ENCODE results near the gene ADRB1.

Gene ADRB1

DNA sequence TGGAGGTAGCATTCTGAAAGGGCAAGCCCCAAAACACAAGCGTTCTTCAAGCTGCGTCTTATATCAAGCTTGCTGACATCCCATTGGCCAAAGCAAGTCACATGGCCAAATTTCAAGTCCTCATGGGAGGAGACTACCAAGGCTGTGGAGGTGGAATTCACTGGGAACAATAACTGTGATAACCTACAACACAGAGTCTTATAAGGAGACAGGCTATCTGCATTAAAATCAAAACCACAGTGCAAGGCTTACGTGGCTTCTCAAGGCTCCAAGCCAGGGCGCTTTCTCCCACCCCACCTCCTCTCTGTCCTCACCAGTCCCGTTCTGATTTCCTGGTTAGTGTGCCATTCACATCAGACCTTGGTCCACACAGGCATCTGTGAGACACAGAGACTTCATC, 39.4 kb downstream of the ADRB1 start:
- Histone ChIP-seq H3K4me3 (no peak overlapping the region), H3K27ac (no peak overlapping the region)
- no peak for DNase-seq (ENCODE audit: low spot score)
- TF ChIP-seq CTCF (IDR thresholded peaks at IDR 0.05) = no peak

- no peak for DNase-seq (ENCODE audit: low spot score)
- Histone ChIP-seq H3K4me3 (no peak overlapping the region), H3K27ac (no peak overlapping the region)
- TF ChIP-seq CTCF (IDR thresholded peaks at IDR 0.05) = no peak
Observed at GRCh38 chr10:114084215-114084614, 40.5 kb downstream of the ADRB1 start.

DNA sequence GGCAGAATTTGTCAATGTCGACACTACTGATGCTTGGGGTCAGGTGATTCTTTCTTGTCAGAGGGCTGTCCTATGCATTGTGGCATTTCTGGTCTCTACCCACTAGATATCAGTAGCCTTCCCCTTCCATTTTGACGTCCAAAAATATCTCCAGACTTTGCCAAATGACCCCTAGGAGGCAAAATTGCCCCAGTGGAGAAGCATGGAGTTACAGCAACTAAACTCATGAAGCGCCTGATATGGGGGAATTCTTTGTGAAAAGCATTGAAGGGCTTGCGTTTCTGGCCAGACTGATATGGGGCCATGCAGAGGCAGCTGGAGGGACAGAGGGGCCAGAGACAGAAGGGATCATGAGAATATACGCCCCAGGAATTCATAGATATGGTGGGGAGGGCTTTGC, 43.6 kb downstream of the ADRB1 start:
- Histone ChIP-seq H3K4me3 (no peak overlapping the region), H3K27ac (no peak overlapping the region)
- TF ChIP-seq CTCF (IDR thresholded peaks at IDR 0.05) = no peak
- no peak for DNase-seq (ENCODE audit: low spot score)

DNA sequence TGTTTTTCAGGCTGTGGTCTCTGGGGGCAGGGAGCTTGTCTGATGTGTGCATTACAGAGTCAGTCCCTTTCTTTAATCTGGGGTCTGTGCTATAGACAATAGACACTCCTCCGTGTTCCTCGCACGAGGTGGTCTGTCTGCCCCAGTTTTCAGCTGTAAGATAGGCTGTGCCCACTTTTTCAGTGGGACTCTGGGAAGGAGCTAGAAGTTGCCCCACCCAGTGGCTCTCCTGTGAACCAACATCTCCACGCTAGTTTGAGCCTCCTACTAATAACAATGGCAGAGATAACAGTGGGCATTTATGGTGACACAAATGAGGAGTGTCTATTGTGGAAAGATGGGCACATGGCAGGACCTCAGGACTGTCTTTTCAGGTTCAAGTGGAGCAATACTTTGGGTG, 44.0 kb downstream of the ADRB1 start:
- DNase-seq (ENCODE audit: low spot score) = no peak
- no peak for TF ChIP-seq CTCF (IDR thresholded peaks at IDR 0.05)

GRCh38 chr10:114094795-114095194, 51.1 kb downstream of the ADRB1 start:
- no peak for TF ChIP-seq CTCF (IDR thresholded peaks at IDR 0.05)
- no peak for DNase-seq (ENCODE audit: low spot score)
- no peak overlapping the region for H3K4me3 ChIP-seq

More for the DNA sequence above, 44.0 kb downstream of the ADRB1 start:
- no peak overlapping the region for H3K4me3 ChIP-seq
- H3K27ac ChIP-seq = no peak overlapping the region

DNA sequence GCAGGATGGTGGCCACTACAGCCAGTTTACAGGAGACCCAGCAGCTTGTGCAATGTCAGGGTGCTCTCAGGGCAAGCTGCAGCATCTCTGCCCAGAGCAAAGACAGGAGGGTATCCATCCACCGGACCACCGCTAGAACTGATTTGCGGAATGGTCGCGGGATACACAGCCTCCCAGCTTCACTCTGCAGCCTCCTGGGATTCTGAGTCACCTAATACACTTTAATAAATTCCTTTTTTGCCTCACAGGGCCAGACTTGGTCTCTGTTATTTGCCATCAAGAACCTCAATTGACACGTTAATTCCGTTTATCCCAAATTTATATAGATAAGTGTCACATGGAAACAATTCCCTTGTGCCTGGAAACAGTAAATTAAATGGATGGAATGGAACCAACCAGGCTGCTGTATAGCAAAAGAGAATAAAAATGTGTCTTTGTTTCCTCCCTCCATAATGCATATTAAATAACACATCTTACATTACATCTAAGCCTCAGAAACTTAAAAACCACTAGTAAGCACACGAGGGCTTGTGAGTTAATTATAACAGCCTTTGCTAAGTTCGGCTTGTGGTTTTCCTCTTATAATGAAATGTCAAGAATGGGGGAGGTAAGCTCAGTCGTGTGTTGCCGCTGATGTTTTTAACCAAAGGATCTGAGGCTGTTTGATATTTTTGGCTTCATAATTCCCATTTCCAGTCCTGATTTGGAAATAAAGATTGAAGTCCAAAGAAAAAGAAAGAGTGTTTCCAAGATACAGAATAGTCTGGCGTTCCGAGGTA, 52.1 kb downstream of the ADRB1 start:
- TF ChIP-seq CTCF (IDR thresholded peaks at IDR 0.05) = no peak

More at GRCh38 chr10:114094795-114095194, 51.1 kb downstream of the ADRB1 start:
- H3K27ac ChIP-seq = no peak overlapping the region

More for the DNA sequence above, 52.1 kb downstream of the ADRB1 start:
- H3K4me3 ChIP-seq = no peak overlapping the region
- H3K27ac ChIP-seq = no peak overlapping the region
- DNase-seq (ENCODE audit: low spot score) = no peak
